GM12865 (cell line): ENCODE data around the gene ZBTB39.

ENCODE experiments used
- DNase-seq: peaks from one replicate; pipeline ENCODE4 v3.0.0; 2010; ENCODE audit warnings: low read depth
- H3K4me3 ChIP-seq: 2 replicates; pipeline ENCODE4 v1.5.1; 2011; ENCODE audit warnings: mild to moderate bottlenecking, low read depth, low read length, control low read depth
- TF ChIP-seq, protein P1 (sequence below): IDR thresholded peaks from 2 replicates; pipeline ENCODE4 v1.5.1; 2011; ENCODE audit warnings: low read length, control low read depth, low read depth, inconsistent platforms; ENCODE audit not compliant: insufficient read depth; ENCODE audit errors: missing control alignments

ZBTB39 gene

DNA sequence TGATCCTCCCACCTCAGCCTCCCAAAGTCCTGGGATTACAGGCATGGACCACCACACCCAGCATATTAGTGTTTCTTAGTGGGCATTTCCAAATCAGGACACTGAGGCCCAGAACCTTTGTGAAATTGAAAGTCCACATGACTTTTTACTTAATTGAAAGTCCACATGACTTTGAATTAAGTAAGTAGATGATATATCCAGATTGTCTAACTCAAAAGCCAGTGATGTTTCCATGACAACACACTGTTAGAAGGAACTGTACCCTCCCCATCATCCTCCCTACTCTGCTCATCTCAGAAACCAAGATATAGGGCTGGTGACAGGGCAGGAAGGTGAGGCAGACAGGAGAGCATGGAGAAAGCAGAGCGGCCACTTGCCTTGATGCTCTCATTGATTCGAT, 36.3 kb upstream of the ZBTB39 start:
- no peak overlapping the region for H3K4me3 ChIP-seq
- no peak for DNase-seq
- TF ChIP-seq, protein P1, sequence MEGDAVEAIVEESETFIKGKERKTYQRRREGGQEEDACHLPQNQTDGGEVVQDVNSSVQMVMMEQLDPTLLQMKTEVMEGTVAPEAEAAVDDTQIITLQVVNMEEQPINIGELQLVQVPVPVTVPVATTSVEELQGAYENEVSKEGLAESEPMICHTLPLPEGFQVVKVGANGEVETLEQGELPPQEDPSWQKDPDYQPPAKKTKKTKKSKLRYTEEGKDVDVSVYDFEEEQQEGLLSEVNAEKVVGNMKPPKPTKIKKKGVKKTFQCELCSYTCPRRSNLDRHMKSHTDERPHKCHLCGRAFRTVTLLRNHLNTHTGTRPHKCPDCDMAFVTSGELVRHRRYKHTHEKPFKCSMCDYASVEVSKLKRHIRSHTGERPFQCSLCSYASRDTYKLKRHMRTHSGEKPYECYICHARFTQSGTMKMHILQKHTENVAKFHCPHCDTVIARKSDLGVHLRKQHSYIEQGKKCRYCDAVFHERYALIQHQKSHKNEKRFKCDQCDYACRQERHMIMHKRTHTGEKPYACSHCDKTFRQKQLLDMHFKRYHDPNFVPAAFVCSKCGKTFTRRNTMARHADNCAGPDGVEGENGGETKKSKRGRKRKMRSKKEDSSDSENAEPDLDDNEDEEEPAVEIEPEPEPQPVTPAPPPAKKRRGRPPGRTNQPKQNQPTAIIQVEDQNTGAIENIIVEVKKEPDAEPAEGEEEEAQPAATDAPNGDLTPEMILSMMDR = no peak

DNA sequence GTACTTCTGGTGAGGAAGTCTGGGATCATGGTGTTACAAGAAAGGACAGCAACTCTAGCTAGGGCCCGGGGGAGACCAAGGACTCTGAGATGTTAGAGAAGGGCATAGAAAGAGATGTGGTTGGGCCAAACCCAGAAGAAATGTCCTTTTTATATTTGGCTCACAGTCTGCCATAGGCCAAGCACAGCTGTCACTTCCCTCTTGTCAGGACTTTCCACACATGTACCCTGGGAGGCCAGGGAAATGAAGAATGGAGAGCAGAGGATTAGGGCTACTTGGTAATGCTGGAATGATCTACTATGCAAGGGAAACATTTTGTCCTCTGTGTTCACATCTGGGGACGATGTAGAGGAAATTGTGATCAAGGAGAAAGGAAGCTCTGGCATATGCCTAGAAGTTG, 34.4 kb upstream of the ZBTB39 start:
- no peak overlapping the region for H3K4me3 ChIP-seq
- DNase-seq = no peak
- TF ChIP-seq, protein P1 = no peak

DNA sequence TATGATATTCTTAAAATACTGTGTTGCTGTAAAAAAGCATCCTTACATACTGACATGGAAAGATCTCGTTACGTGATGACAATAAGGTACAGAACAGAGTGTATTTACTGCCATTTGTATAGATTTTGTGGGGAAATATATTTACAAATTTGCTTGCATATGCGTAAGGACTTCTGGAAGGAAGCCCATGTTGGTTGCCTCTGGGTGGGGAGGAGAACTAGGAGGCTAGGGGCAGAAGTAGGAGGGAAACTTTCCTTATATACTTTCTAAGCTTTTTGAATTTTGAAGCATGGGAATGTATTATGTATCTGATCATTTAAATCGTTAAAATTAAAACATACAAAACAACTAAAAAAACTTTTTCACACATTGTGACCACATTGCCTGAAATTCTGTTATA, 33.9 kb upstream of the ZBTB39 start:
- no peak for DNase-seq
- H3K4me3 ChIP-seq = no peak overlapping the region
- TF ChIP-seq, protein P1 = no peak

DNA sequence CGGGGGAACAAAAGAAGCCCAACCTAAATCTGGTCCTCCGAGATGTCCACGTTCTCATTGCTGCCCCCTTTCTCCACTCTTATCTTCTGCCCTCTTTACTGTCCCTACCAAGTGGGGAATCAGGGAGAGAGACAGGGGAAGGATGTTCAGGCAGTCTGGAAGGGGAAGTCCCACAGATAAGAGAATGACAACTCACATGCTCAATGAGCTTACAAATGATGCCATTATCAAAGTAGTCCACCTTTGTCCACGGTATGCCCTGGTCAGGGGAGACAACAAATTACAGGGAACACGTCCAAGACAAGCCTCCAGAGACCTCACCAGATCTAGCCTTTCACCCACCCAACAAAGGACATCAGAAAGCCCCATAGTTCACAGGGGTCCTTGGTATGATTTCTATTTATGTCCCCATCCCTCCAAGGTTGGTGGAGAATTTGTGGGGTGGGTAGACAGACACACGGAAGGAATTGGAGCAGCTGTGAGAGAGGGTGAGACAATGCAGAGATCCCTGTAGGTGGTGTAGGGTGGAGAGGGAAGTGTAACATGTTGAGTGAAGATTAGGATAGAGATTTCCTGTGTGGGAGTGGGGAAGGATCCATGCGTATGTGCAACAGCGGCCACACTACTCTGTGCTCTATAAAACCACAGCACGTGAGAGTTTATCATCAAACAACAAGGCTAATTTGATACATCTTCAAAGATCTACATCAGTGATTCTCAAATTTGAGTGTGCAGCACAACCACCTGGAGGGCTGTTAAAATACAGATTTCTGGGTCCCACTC, 32.9 kb upstream of the ZBTB39 start:
- no peak for DNase-seq
- no peak overlapping the region for H3K4me3 ChIP-seq
- TF ChIP-seq, protein P1 = no peak

DNA sequence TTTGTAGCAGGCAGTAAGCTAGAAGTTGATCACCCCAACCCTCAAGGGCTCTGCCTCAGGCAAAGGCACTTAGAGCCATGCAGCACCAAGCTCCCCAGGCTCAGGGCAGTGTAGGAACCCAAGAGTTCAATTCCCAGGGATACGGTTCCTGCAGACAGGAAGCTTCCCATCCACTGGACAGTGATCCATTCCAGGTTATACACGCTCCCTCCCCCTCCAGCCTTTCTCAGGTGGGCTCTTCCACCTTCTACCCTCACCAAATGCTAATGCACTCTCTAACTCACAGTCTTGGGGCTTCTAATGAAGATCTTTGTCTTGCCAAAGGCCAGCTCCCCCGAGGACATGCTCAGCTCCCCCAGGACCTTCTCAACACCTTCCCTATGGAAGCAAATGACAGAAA, 30.9 kb upstream of the ZBTB39 start:
- DNase-seq = no peak
- H3K4me3 ChIP-seq = no peak overlapping the region
- TF ChIP-seq, protein P1 = no peak

DNA sequence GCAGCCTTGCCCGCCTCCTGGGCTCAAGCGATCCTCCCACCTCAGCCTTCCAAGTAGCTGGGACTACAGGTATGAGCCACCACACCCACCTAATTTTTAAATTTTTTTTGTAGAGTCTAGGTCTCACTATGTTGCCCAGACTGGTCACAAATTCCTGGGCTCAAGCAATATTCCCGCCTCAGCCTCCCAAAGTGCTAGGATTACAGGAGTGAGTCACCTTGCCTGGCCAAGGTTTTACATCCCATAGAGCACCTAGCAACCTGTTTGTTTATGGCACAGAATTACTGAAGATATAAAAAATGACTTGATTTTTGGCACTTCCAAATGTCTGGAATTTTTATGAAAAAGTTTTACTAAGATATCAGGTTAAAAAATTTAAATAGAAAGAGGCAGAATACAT, 27.1 kb upstream of the ZBTB39 start:
- H3K4me3 ChIP-seq = no peak overlapping the region
- TF ChIP-seq, protein P1 = no peak
- no peak for DNase-seq

DNA sequence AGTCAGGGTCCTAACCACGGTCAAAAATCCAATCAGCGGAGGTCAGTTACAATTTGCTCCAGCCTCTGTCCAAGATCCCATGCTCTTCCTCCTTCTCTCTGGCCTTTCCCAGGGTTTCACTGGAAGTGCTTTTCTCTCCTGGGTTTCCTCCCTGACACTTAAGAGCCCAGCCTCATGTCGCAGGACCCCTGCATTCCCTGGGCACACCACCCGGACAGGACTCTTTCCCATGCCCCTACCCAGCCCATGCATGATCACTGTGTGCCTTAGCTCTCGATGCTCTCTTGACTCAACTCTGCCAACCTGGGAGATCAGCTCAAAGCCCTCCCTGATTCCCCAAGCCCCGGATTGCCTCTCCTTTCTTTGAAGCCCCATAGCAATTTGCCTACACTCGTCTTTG, 25.4 kb upstream of the ZBTB39 start:
- no peak for DNase-seq
- no peak overlapping the region for H3K4me3 ChIP-seq
- TF ChIP-seq, protein P1 = no peak
